PFSK-1 (cell line): Measurements from ENCODE around the gene HIPK1.

Experiments
- POLR2AphosphoS5 ChIP-seq: IDR thresholded peaks from 2 replicates; pipeline ENCODE4 v1.6.1; 2012; ENCODE audit warnings: low read depth, mild to moderate bottlenecking, control low read depth, low read length, moderate library complexity
- REST ChIP-seq, 2 experiments: IDR thresholded peaks; 2 replicates each; pipeline versions ENCODE4 v1.6.1 to v1.8.0; 2011 to 2012; ENCODE audit warnings: low read depth in 2 of 2, low read length in 2 of 2, control low read depth in 1 of 2, inconsistent platforms in 1 of 2, mild to moderate bottlenecking in 1 of 2, moderate library complexity in 1 of 2; ENCODE audit not compliant: insufficient read depth in 1 of 2

DNA sequence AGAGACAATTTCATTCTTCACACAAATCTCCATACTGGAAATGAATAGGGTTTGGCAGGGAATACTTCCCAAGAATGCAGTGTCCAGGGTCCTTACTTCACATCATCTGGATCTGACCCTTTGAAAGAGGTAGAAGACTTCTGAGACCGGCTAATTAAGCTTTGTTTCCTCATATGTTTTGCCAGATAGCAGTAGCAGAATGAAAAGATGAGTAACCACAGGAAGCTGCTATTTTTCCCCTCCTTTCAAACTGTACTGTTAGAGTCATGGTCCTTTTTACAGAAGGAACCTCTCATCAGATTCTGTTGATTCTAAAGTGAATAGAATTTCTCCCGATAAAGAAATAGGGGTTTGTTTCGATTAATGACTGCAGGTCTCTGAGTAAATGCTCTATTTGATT is 48.8 kb downstream of the HIPK1 start:
- no peak for TF ChIP-seq POLR2AphosphoS5
- TF ChIP-seq REST (IDR thresholded peaks at IDR 0.05; ENCODE audit: insufficient read depth in 1 of 2, low read depth in 2 of 2, low read length in 2 of 2) = no peak
